ENCODE data around the gene POU2AF1.

GRCh38 chr11:111423250-111423615 lies 44.2 kb upstream of the POU2AF1 start:
- TF ChIP-seq REST (IDR thresholded peaks at IDR 0.05; ENCODE audit: low read depth) (no peak), CEBPB (IDR thresholded peaks at IDR 0.05) (no peak), EP300 (IDR thresholded peaks at IDR 0.05; ENCODE audit: borderline replicate concordance) (no peak), EGR1 (IDR thresholded peaks at IDR 0.05) (no peak), MAX (IDR thresholded peaks at IDR 0.05) (no peak), NFIC (IDR thresholded peaks at IDR 0.05) (no peak), CREB1 (IDR thresholded peaks at IDR 0.05; ENCODE audit: low read depth) (no peak), YY1 (IDR thresholded peaks at IDR 0.05; ENCODE audit: low read depth) (no peak), FOXM1 (IDR thresholded peaks at IDR 0.05; ENCODE audit: borderline replicate concordance, low read depth) (no peak), TEAD4 (IDR thresholded peaks at IDR 0.05) (no peak)
